Esophagus squamous epithelium (tissue), 5 donors: ENCODE measurements around the gene TUT7. TPM values are rescaled to one million over a fixed set of nuclear protein-coding genes. Genes with fewer than 3 reads are reported as not detected.

Experiments
- DNase-seq: peaks from one replicate; lab custom pipeline; 2025; lab: John Stamatoyannopoulos, UW
- H3K27ac ChIP-seq, 4 donors: fragments of 200-600 bp; sonication (generic); one replicate each; pipeline ENCODE4 v1.5.1; 2016 to 2019; ENCODE audit warnings: mild to moderate bottlenecking in 1 of 4
- H3K27me3 ChIP-seq, 4 donors: fragments of 200-600 bp; sonication (generic); 1 replicate in 3 of 4; 2 replicates in 1 of 4; pipeline versions ENCODE4 v1.5.1 to v1.6.0; 2017 to 2021; ENCODE audit warnings: antibody characterized with exemption in 1 of 4
- H3K36me3 ChIP-seq, 3 donors: fragments of 200-600 bp; sonication (generic); one replicate each; pipeline ENCODE4 v1.5.1; 2016 to 2019
- H3K4me1 ChIP-seq, 3 donors: fragments of 200-600 bp; sonication (generic); one replicate each; pipeline ENCODE4 v1.5.1; 2017 to 2019
- H3K4me3 ChIP-seq, 4 donors: fragments of 200-600 bp; sonication (generic); 1 replicate in 3 of 4; 2 replicates in 1 of 4; pipeline ENCODE4 v1.5.1; 2016 to 2019; ENCODE audit warnings: mild to moderate bottlenecking in 2 of 4, moderate library complexity in 1 of 4
- H3K9me3 ChIP-seq, 3 donors: fragments of 200-600 bp; sonication (generic); one replicate each; pipeline ENCODE4 v1.5.1; 2016 to 2019
- POLR2A ChIP-seq, 4 donors: fragments of 450-650 bp; IDR thresholded peaks; one replicate each; pipeline ENCODE4 v1.6.1; 2017; ENCODE audit warnings: antibody characterized with exemption in 4 of 4, mild to moderate bottlenecking in 4 of 4, moderate library complexity in 3 of 4
- WGBS, 2 donors: methylation state at CpG; one replicate each; pipeline ENCODE4 v1.1.5; 2018; 5-methylcytosine and 5-hydroxymethylcytosine counted together
- intact Hi-C: fragments of 100-400 bp; cut with DNase I; formaldehyde crosslinking; loops from one replicate; pipeline ENCODE4 v1.15.0; 2022
- small RNA-seq, 4 donors: library from RNA; depleted of rRNA; stranded (forward); fragments of <200 nt; gene quantifications; one replicate each; pipeline ENCODE3, GENCODE V24; 2016
- total RNA-seq, 4 donors: library from RNA; depleted of rRNA; stranded (reverse); fragments of >200 nt; gene quantifications; one replicate each; pipeline ENCODE4 v1.1.0, GENCODE V29; 2016
- TF ChIP-seq, protein P1 (sequence below), 6 experiments: fragments of 450-650 bp in 4 of 6; fragments of 200-600 bp in 2 of 6; sonication (generic) in 2 of 6; IDR thresholded peaks; one replicate each; pipeline ENCODE4 v1.5.1; 2016 to 2019; ENCODE audit warnings: antibody characterized with exemption in 6 of 6, mild to moderate bottlenecking in 4 of 6, moderate library complexity in 4 of 6
- donor health status: DM: yes; HTN: yes; CAD: no.

Gene TUT7
- total RNA-seq, 4 donors from 2014 or later, result 34.3 to 71.0 (median 54.9) TPM

DNA sequence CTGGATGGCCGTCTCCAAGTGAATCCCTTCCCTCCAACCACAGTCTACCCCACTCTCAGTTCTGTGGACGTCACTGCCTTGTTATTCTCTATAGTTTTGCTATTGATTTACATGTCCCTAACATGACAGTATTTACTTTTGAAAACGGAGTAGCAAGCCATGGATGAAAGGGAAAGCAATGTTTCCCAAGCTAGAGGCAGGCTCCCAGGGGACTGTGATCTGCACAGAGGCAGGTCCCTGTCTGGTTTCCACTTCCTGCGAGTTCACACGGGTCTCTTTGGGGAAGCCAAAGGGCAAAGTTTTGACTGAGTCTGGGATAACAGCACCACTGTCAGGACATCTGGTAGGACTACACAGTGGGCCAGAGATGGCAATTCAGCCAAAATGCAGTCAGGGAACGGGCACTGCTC, 107.5 kb downstream of the TUT7 start:
- Histone ChIP-seq H3K9me3 (no peaks in the 10 kb centered on the region), H3K4me3 (no peak overlapping the region), H3K36me3 (no peaks in the 10 kb centered on the region), H3K27me3 (no peaks in the 10 kb centered on the region), H3K4me1 (no peaks in the 10 kb centered on the region), H3K27ac (no peak overlapping the region)
- TF ChIP-seq POLR2A (IDR thresholded peaks at IDR 0.05), result no peak
- TF ChIP-seq, protein P1, sequence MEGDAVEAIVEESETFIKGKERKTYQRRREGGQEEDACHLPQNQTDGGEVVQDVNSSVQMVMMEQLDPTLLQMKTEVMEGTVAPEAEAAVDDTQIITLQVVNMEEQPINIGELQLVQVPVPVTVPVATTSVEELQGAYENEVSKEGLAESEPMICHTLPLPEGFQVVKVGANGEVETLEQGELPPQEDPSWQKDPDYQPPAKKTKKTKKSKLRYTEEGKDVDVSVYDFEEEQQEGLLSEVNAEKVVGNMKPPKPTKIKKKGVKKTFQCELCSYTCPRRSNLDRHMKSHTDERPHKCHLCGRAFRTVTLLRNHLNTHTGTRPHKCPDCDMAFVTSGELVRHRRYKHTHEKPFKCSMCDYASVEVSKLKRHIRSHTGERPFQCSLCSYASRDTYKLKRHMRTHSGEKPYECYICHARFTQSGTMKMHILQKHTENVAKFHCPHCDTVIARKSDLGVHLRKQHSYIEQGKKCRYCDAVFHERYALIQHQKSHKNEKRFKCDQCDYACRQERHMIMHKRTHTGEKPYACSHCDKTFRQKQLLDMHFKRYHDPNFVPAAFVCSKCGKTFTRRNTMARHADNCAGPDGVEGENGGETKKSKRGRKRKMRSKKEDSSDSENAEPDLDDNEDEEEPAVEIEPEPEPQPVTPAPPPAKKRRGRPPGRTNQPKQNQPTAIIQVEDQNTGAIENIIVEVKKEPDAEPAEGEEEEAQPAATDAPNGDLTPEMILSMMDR (IDR thresholded peaks at IDR 0.05), result no peak
- no peak for DNase-seq
- WGBS, 2 donors, result 46 to 57% methylated on average over 4 to 6 of the region's 6 CpGs
- intact Hi-C loops, result no loop called here

DNA sequence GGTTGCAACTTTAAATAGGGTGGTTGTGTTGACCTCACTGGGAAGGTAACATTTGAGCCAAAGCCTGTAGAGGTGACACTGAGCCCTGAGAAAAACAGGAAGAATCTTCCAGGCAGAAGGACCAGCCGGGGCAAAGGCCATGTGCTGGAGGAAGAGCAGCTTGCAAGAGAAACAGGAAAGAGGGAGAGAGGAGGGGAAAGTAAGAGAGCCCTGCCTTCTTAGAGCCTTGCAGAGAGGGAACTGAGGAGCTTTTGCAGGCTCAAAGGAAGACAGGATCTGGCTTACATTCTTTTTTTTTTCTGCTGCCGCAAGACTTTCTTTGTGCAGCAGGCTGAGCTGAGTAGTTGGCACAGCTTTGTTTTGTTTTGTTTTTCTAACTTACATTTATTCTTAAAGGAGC, 112.1 kb downstream of the TUT7 start:
- H3K4me3 ChIP-seq, result no peak overlapping the region
- 38 to 44% methylated on average over 2 of the region's 2 CpGs for WGBS, 2 donors
- no peaks in the 10 kb centered on the region for H3K27me3 ChIP-seq
- H3K36me3 ChIP-seq, result no peaks in the 10 kb centered on the region
- H3K27ac ChIP-seq, result no peak overlapping the region
- intact Hi-C loops, result no loop called here
- DNase-seq, result no peak
- H3K9me3 ChIP-seq, result no peaks in the 10 kb centered on the region
- no peaks in the 10 kb centered on the region for H3K4me1 ChIP-seq
- no peak for TF ChIP-seq POLR2A (IDR thresholded peaks at IDR 0.05)
- TF ChIP-seq, protein P1 (IDR thresholded peaks at IDR 0.05), result no peak

DNA sequence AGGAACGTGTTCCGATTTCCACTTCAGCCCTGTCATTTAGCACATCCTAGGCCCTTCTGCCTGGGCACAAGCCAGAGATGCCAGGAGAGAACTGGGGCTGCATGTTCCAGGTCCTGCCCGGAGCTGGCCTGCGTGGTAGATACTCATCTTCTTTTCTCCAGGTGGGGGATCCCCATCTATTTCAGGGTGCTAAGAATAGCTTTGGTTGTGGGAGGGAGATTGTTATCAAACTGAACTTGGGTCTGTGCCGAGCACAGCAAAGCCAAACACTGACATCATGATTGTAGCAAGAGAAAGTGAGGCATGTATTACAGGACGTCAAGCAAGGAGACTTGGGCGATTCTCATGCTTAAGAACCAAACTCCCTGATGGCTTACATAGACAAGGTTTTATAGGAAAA, 113.0 kb downstream of the TUT7 start:
- intact Hi-C loops, result no loop called here
- no peak for TF ChIP-seq POLR2A (IDR thresholded peaks at IDR 0.05)
- TF ChIP-seq, protein P1 (IDR thresholded peaks at IDR 0.05), result no peak
- 74 to 88% methylated on average over 5 to 7 of the region's 7 CpGs for WGBS, 2 donors
- Histone ChIP-seq H3K4me3 (no peak overlapping the region), H3K27me3 (no peaks in the 10 kb centered on the region), H3K27ac (no peak overlapping the region), H3K9me3 (no peaks in the 10 kb centered on the region), H3K4me1 (no peaks in the 10 kb centered on the region), H3K36me3 (no peaks in the 10 kb centered on the region)
- no peak for DNase-seq

DNA sequence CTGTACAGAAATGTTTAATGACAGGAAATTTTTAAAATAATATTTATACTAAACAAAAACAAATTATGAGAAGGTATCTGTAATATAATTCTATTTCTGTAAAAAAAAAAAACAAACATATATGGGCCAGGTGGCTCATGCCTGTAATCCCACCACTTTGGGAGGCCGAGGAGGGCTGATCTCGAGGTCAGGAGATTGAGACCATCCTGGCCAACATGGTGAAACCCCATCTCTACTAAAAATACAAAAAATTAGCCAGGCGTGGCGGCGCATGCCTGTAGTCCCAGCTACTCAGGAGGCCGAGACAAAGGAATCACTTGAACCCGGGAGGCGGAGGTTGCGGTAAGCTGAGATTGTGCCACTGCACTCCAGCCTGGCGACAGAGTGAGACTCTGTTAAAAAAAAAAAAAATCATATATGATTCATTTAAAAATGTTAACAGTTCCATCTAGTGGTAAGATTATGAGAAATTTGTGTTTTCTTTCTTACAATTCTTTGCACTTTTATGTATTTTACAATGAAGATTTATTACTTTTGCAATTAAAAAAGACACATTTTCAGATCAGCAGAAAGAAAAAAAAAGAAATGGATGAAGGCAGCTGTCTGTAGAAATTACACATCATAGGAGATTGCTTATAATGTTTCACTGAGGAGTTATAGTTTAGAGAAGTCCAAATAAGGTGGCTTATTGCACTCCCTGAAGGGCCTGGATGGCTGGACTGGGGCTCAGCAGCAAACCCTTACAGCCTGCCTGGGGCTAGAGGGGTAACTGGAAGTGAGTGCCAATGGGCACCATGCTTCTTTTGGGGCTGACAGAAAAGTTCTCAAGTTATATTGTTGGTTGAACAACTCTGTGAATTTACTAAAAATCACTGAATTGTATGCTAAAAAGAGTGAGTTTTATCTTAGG, 115.1 kb downstream of the TUT7 start:
- H3K9me3 ChIP-seq, result no peaks in the 10 kb centered on the region
- no peaks in the 10 kb centered on the region for H3K4me1 ChIP-seq
- intact Hi-C loops, result no loop called here
- no peak overlapping the region for H3K4me3 ChIP-seq
- no peak overlapping the region for H3K27ac ChIP-seq
- H3K36me3 ChIP-seq, result no peaks in the 10 kb centered on the region
- WGBS, 2 donors, result 59 to 69% methylated on average over 10 of the region's 10 CpGs
- TF ChIP-seq, protein P1 (IDR thresholded peaks at IDR 0.05), result no peak
- no peak for TF ChIP-seq POLR2A (IDR thresholded peaks at IDR 0.05)
- DNase-seq, result no peak
- H3K27me3 ChIP-seq, result no peaks in the 10 kb centered on the region

Small RNAs within 50 kb of the gene (small RNA-seq; reads per million reads assigned to genes)
- 0 reads per million in 4 donors for gene RN7SKP264

Other genes with a start within 250 kb of the TUT7 start
- gene C9orf153, start 94.8 kb downstream of the TUT7 start, total RNA-seq, result not detected
- gene ISCA1, start 71.9 kb downstream of the TUT7 start, total RNA-seq, result 10 to 100 TPM in 3 of 4 donors, 1 to 10 TPM in 1; 9.7 to 31.9 (median 24.7) TPM